NCI-H345 treated with DMSO at 0.1 percent for 48 hours (cell line): ENCODE measurements around the gene CCAR1.
"Not testable (repeated sequence)": the region's sequence is repeated elsewhere in the genome, so short reads cannot be mapped to it uniquely, and the experiment has no call there.

Experiments used
- DNase-seq: peaks from one replicate; lab custom pipeline; 2025; ENCODE audit not compliant: unreplicated experiment; lab: John Stamatoyannopoulos, UW

CCAR1 gene

GRCh38 chr10:68720793-68721672 lies at the start of gene CCAR1:
TSS of gene CCAR1 (plus strand) at chr10:68721239. CDS start at chr10:68722505, 1,266 bp downstream.
- DNase-seq, result peak; percentile 81

- no peak for DNase-seq
These were observed 36.6 kb upstream of the CCAR1 start for GRCh38 chr10:68684413-68684812.

GRCh38 chr10:68696018-68696417 lies 25.0 kb upstream of the CCAR1 start:
- no peak for DNase-seq

- no peak for DNase-seq
These were observed 23.9 kb upstream of the CCAR1 start for GRCh38 chr10:68697106-68697505.

GRCh38 chr10:68700197-68700596 lies 20.8 kb upstream of the CCAR1 start:
- no peak for DNase-seq

- DNase-seq, result no peak
These were observed 15.5 kb upstream of the CCAR1 start for GRCh38 chr10:68705548-68705947.

GRCh38 chr10:68708987-68709386 lies 12.1 kb upstream of the CCAR1 start:
- not testable (repeated sequence) for DNase-seq

- not testable (repeated sequence) for DNase-seq
These were observed 8.0 kb upstream of the CCAR1 start for GRCh38 chr10:68713065-68713464.

GRCh38 chr10:68717435-68717834 lies 3.6 kb upstream of the CCAR1 start:
- DNase-seq, result no peak

GRCh38 chr10:68721673-68722335 lies 765 bp downstream of the CCAR1 start:
- DNase-seq, result no peak

GRCh38 chr10:68725016-68725415 lies 4.0 kb downstream of the CCAR1 start:
- DNase-seq, result no peak

GRCh38 chr10:68727146-68727545 lies 6.1 kb downstream of the CCAR1 start:
- DNase-seq, result no peak

- DNase-seq, result no peak
These were observed 11.6 kb downstream of the CCAR1 start for GRCh38 chr10:68732651-68733050.

GRCh38 chr10:68734349-68734748 lies 13.3 kb downstream of the CCAR1 start:
- no peak for DNase-seq

GRCh38 chr10:68735119-68735518 lies 14.1 kb downstream of the CCAR1 start:
- DNase-seq, result no peak

- not testable (repeated sequence) for DNase-seq
These were observed 14.7 kb downstream of the CCAR1 start for GRCh38 chr10:68735739-68736138.

- DNase-seq, result not testable (repeated sequence)
These were observed 19.6 kb downstream of the CCAR1 start for GRCh38 chr10:68740676-68741075.

- DNase-seq, result no peak
These were observed 21.4 kb downstream of the CCAR1 start for GRCh38 chr10:68742397-68742796.

GRCh38 chr10:68752711-68753350 lies 31.8 kb downstream of the CCAR1 start:
- DNase-seq, result no peak

GRCh38 chr10:68756246-68756645 lies 35.2 kb downstream of the CCAR1 start:
- no peak for DNase-seq

- DNase-seq, result no peak
These were observed 35.7 kb downstream of the CCAR1 start for GRCh38 chr10:68756766-68757165.
